Neural cell (in vitro differentiated cells): ENCODE results near the gene DLG5.

ENCODE experiments used
- EP300 ChIP-seq: fragments of 450-650 bp; conservative IDR thresholded peaks from 2 replicates; pipeline ENCODE4 v1.6.1; 2014; ENCODE audit warnings: antibody characterized with exemption, mild to moderate bottlenecking, moderate library complexity; ENCODE audit not compliant: poor library complexity, severe bottlenecking
- EZH2 ChIP-seq: fragments of 200-600, 300-800 bp; shearing (Covaris generic), sonication (generic); IDR thresholded peaks from 2 replicates; pipeline ENCODE4 v1.6.1; 2014; ENCODE audit warnings: antibody characterized with exemption, low read length, borderline replicate concordance, mild to moderate bottlenecking; ENCODE audit not compliant: insufficient read depth, poor library complexity, severe bottlenecking
- POLR2AphosphoS5 ChIP-seq: IDR thresholded peaks from 2 replicates; pipeline ENCODE4 v1.6.1; 2012
- SMC3 ChIP-seq: fragments of 450-650 bp; conservative IDR thresholded peaks from 2 replicates; pipeline ENCODE4 v1.6.1; 2014; ENCODE audit warnings: antibody characterized with exemption, mild to moderate bottlenecking, moderate library complexity; ENCODE audit not compliant: poor library complexity
- TF ChIP-seq, protein P1 (sequence below): fragments of 450-650 bp; IDR thresholded peaks from 2 replicates; pipeline ENCODE4 v1.5.1; 2014; ENCODE audit warnings: antibody characterized with exemption, mild to moderate bottlenecking, moderate library complexity; ENCODE audit not compliant: poor library complexity, severe bottlenecking
- TF ChIP-seq, protein P2 (sequence below): IDR thresholded peaks from 2 replicates; pipeline ENCODE4 v1.6.1; 2012; ENCODE audit warnings: borderline replicate concordance

DNA sequence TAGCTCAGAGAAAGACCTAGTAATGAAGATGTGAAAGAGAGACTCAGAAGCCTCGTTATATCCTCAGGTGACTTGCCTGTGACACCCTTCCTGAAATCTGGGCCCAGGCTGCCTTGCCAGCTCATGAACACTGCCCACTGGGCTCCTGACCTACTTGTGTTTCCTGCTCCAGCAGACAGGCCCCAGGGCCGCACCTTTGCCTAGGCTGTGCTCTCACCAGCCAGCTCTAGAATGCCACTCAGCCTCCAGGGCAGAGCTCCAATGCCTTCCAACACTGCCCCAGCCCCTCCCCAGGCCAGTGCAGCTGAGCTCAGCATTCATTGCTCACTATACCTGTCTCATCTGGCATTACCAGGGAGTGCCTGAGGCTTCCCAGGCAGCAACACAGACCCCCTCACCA is 94.3 kb downstream of the DLG5 start:
- TF ChIP-seq, protein P1, sequence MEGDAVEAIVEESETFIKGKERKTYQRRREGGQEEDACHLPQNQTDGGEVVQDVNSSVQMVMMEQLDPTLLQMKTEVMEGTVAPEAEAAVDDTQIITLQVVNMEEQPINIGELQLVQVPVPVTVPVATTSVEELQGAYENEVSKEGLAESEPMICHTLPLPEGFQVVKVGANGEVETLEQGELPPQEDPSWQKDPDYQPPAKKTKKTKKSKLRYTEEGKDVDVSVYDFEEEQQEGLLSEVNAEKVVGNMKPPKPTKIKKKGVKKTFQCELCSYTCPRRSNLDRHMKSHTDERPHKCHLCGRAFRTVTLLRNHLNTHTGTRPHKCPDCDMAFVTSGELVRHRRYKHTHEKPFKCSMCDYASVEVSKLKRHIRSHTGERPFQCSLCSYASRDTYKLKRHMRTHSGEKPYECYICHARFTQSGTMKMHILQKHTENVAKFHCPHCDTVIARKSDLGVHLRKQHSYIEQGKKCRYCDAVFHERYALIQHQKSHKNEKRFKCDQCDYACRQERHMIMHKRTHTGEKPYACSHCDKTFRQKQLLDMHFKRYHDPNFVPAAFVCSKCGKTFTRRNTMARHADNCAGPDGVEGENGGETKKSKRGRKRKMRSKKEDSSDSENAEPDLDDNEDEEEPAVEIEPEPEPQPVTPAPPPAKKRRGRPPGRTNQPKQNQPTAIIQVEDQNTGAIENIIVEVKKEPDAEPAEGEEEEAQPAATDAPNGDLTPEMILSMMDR, result no peak
- TF ChIP-seq, protein P2, sequence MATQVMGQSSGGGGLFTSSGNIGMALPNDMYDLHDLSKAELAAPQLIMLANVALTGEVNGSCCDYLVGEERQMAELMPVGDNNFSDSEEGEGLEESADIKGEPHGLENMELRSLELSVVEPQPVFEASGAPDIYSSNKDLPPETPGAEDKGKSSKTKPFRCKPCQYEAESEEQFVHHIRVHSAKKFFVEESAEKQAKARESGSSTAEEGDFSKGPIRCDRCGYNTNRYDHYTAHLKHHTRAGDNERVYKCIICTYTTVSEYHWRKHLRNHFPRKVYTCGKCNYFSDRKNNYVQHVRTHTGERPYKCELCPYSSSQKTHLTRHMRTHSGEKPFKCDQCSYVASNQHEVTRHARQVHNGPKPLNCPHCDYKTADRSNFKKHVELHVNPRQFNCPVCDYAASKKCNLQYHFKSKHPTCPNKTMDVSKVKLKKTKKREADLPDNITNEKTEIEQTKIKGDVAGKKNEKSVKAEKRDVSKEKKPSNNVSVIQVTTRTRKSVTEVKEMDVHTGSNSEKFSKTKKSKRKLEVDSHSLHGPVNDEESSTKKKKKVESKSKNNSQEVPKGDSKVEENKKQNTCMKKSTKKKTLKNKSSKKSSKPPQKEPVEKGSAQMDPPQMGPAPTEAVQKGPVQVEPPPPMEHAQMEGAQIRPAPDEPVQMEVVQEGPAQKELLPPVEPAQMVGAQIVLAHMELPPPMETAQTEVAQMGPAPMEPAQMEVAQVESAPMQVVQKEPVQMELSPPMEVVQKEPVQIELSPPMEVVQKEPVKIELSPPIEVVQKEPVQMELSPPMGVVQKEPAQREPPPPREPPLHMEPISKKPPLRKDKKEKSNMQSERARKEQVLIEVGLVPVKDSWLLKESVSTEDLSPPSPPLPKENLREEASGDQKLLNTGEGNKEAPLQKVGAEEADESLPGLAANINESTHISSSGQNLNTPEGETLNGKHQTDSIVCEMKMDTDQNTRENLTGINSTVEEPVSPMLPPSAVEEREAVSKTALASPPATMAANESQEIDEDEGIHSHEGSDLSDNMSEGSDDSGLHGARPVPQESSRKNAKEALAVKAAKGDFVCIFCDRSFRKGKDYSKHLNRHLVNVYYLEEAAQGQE, result no peak
- TF ChIP-seq POLR2AphosphoS5 (no peak), EZH2 (no peak), EP300 (no peak), SMC3 (no peak)
